Keratinocyte (primary cell): ENCODE results near the gene TMOD4. TPM values are rescaled to one million over a fixed set of nuclear protein-coding genes. Genes with fewer than 3 reads are reported as not detected.

Experiments used
- DNase-seq: peaks from one replicate; pipeline ENCODE4 v3.0.0-alpha.2; 2011; ENCODE audit warnings: low read depth, missing footprints, low spot score
- FAIRE-seq: peaks from 2 replicates; lab custom pipeline; 2011; peaks lifted over from hg19 to GRCh38; lab: Jason Lieb, UNC
- H2AFZ ChIP-seq: 2 replicates; pipeline ENCODE4 v1.6.0; 2012; ENCODE audit warnings: low read length, control low read depth, inconsistent platforms; ENCODE audit not compliant: control insufficient read depth
- H3K27ac ChIP-seq: 2 replicates; pipeline ENCODE4 v1.5.1; 2011; ENCODE audit warnings: low read length; ENCODE audit not compliant: control insufficient read depth, insufficient read depth
- H3K27me3 ChIP-seq: 3 replicates; pipeline ENCODE4 v1.6.0; 2011; ENCODE audit warnings: low read length; ENCODE audit not compliant: control insufficient read depth, insufficient read depth; ENCODE audit errors: extremely low read depth
- H3K36me3 ChIP-seq, 2 experiments: 2 replicates in 1 of 2; 3 replicates in 1 of 2; pipeline ENCODE4 v1.5.1; 2011; ENCODE audit warnings: low read length in 2 of 2, mild to moderate bottlenecking in 1 of 2; ENCODE audit not compliant: control insufficient read depth in 2 of 2, insufficient read depth in 2 of 2; ENCODE audit errors: extremely low read depth in 1 of 2
- H3K4me1 ChIP-seq: 3 replicates; pipeline ENCODE4 v1.5.1; 2011; ENCODE audit warnings: low read length; ENCODE audit not compliant: control insufficient read depth, insufficient read depth; ENCODE audit errors: extremely low read depth
- H3K4me2 ChIP-seq: 3 replicates; pipeline ENCODE4 v1.6.0; 2011; ENCODE audit warnings: low read depth, low read length; ENCODE audit not compliant: control insufficient read depth, insufficient read depth; ENCODE audit errors: extremely low read depth
- H3K4me3 ChIP-seq, 3 experiments: fragments of 200-600 bp in 1 of 3; sonication (generic) in 1 of 3; 2 replicates in 2 of 3; 3 replicates in 1 of 3; pipeline ENCODE4 v1.5.1; 2011 to 2016; ENCODE audit warnings: low read length in 3 of 3, mild to moderate bottlenecking in 3 of 3, control low read depth in 2 of 3, inconsistent platforms in 1 of 3, low read depth in 1 of 3, mixed read lengths in 1 of 3, mixed run types in 1 of 3, moderate library complexity in 1 of 3; ENCODE audit not compliant: control insufficient read depth in 2 of 3, insufficient read depth in 2 of 3; ENCODE audit errors: extremely low read depth in 1 of 3
- H3K79me2 ChIP-seq: 2 replicates; pipeline ENCODE4 v1.6.0; 2012; ENCODE audit warnings: low read length; ENCODE audit not compliant: control insufficient read depth, insufficient read depth
- H3K9ac ChIP-seq: 3 replicates; pipeline ENCODE4 v1.6.0; 2011; ENCODE audit warnings: low read length; ENCODE audit not compliant: control insufficient read depth, insufficient read depth; ENCODE audit errors: extremely low read depth
- H3K9me1 ChIP-seq: 3 replicates; pipeline ENCODE4 v1.6.0; 2011; ENCODE audit warnings: low read length; ENCODE audit not compliant: control insufficient read depth, insufficient read depth; ENCODE audit errors: extremely low read depth
- H3K9me3 ChIP-seq: 2 replicates; pipeline ENCODE4 v1.5.1; 2012; ENCODE audit warnings: low read depth, low read length; ENCODE audit not compliant: control insufficient read depth
- H4K20me1 ChIP-seq: 3 replicates; pipeline ENCODE4 v1.6.0; 2011; ENCODE audit warnings: low read length; ENCODE audit not compliant: control insufficient read depth, insufficient read depth; ENCODE audit errors: extremely low read depth
- EZH2 ChIP-seq: IDR thresholded peaks from one replicate; pipeline ENCODE4 v1.6.1; 2012; ENCODE audit warnings: inconsistent platforms, mild to moderate bottlenecking, low read length, moderate library complexity
- dilution Hi-C: fragments of 300-500 bp; cut with MboI; formaldehyde crosslinking; loops from one replicate; pipeline ENCODE4 v1.7.0; 2020; ENCODE audit warnings: low sequenced_read_pairs; ENCODE audit not compliant: extremely low pct_ligation_motif_present
- polyA plus RNA-seq, 5 experiments: library from polyadenylated mRNA; depleted of rRNA in 3 of 5; stranded (reverse) in 3 of 5; stranded (forward) in 1 of 5; unstranded in 1 of 5; fragments of >200 nt; gene quantifications; 1 replicate in 1 of 5; 2 replicates in 3 of 5; 3 replicates in 1 of 5; pipeline versions ENCODE4 v1.2.1 to v1.2.3, GENCODE V29; 2011 to 2012; ENCODE audit warnings: missing spikeins in 2 of 5, low read depth in 1 of 5, low replicate concordance in 1 of 5
- TF ChIP-seq, protein P1 (sequence below), 3 experiments: IDR thresholded peaks in 1 of 3; conservative IDR thresholded peaks in 1 of 3; optimal IDR thresholded peaks in 1 of 3; 2 replicates in 2 of 3; 3 replicates in 1 of 3; pipeline versions ENCODE3 to v1.5.1; 2011; ENCODE audit warnings: low read length in 3 of 3, mild to moderate bottlenecking in 3 of 3, moderate library complexity in 2 of 3, control low read depth in 1 of 3, inconsistent platforms in 1 of 3; ENCODE audit not compliant: insufficient read depth in 2 of 3; ENCODE audit errors: extremely low read depth in 1 of 3

The TMOD4 gene
- polyA plus RNA-seq, 1 donor (not counting 4 experiments of a cell fraction or from before 2014, with no cell fraction given) = 0.34 TPM

DNA sequence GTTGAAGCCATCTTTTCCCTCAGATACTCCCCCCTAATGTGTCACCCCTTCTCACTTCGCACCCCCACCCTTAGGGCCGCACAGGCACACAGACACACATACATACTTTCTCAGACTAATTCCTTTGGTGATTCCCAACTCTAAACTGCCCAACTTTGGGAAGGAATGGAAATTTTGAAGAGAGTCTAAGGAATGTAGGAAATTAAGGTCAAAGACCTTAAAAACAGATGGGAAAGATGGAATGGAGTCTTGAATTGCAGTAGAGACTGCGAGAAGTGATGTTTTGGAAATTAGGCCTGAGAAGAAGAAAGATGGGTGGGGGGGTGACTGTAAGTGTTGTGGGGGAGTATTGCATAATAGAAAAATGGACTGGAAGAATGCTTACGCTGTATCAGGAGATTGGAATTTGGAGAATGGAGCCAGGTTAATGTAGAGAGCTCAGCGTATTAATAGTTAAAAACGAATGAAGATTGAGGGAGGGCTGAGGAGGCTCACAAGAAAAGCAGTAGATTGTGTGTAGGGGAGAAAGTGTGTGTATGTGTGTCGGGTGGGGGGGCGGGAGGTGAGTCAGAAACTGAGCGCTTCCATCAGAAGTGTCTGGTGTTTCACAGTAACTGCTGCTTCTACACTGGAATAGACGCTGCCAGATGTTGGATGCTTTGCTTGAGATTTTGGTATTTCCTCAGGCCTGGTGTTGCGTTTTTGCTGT lies 24.2 kb upstream of the TMOD4 start:
- Histone ChIP-seq H3K9me1 (peaks cover 3% of the 10 kb centered on the region), H3K9me3 (no peaks in the 10 kb centered on the region), H3K79me2 (peaks cover 61% of the 10 kb centered on the region), H3K4me1 (peaks cover 31% of the 10 kb centered on the region), H3K36me3 (peaks cover 5 to 15% of the 10 kb centered on the region in 2 experiments), H3K27me3 (no peaks in the 10 kb centered on the region), H3K27ac (peak overlapping the region; percentile 95), H3K4me2 (peak overlapping the region; percentile 94), H4K20me1 (peaks cover 11% of the 10 kb centered on the region), H3K4me3 (peak overlapping the region; percentile 95 to 100 (median 99)), H2AFZ (no peak overlapping the region), H3K9ac (peak overlapping the region; percentile 97)
- dilution Hi-C loops = no loop called here
- FAIRE-seq = no peak
- TF ChIP-seq, protein P1, sequence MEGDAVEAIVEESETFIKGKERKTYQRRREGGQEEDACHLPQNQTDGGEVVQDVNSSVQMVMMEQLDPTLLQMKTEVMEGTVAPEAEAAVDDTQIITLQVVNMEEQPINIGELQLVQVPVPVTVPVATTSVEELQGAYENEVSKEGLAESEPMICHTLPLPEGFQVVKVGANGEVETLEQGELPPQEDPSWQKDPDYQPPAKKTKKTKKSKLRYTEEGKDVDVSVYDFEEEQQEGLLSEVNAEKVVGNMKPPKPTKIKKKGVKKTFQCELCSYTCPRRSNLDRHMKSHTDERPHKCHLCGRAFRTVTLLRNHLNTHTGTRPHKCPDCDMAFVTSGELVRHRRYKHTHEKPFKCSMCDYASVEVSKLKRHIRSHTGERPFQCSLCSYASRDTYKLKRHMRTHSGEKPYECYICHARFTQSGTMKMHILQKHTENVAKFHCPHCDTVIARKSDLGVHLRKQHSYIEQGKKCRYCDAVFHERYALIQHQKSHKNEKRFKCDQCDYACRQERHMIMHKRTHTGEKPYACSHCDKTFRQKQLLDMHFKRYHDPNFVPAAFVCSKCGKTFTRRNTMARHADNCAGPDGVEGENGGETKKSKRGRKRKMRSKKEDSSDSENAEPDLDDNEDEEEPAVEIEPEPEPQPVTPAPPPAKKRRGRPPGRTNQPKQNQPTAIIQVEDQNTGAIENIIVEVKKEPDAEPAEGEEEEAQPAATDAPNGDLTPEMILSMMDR (optimal IDR thresholded peaks at IDR 0.05 in 1 of 3, IDR thresholded peaks at IDR 0.05 in 1 of 3, conservative IDR thresholded peaks at IDR 0.05 in 1 of 3; ENCODE audit: extremely low read depth in 1 of 3, insufficient read depth in 2 of 3, low read length in 3 of 3) = no peak
- TF ChIP-seq EZH2 = no peak
- DNase-seq = no peak

DNA sequence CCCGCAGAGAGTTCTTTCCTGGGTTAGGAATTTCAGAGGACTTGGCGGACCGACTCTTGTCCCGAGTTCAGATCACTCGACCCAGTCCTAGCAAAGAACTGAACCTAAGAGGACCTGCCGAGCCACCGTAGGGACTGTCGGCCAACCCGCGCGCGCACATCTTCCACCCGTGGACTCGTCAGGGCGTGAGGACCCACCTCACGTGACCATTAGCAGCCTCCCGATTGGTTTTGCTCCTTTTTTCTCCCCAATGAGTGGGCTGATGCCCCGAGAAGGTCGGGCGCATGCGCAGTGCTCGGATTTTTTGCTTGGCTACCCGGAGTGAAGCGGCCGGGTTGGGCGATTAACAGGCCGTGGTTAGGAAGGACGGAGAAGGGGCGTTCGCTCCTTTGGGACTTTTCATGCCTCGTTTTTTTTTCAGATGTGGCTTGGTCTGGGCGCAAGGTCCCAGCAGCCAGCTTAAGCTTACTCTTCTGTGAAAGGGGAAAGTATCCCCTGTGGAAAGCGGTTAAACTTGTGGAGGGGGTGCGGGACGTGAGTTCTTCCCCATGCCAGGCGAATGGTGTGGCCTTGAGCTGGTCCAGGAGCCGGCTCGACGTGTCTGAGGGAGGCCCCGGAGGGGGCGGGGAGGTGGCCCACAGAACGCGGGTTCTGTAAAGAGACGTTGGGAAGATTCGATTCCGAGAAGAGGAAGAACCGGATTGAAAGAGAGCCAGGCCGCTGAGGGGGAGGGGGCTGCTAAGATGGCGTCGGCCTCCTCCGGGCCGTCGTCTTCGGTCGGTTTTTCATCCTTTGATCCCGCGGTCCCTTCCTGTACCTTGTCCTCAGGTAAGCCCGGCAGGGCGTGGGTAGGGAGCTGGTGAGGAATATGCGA lies 22.7 kb upstream of the TMOD4 start, which contains the start of gene PIP5K1A:
Gene PIP5K1A, plus strand, starts transcription at position 299 of the 874 bp plus-strand sequence. Its CDS starts 445 bp downstream, at position 744.
- dilution Hi-C loops = no loop called here
- Histone ChIP-seq H4K20me1 (peaks cover 11% of the 10 kb centered on the region), H2AFZ (peak within 1 kb of the TSS; percentile 68), H3K9me3 (no peaks in the 10 kb centered on the region), H3K27me3 (no peaks in the 10 kb centered on the region), H3K4me3 (peak within 1 kb of the TSS; percentile 95 to 100 (median 99)), H3K9ac (peak within 1 kb of the TSS; percentile 97), H3K9me1 (peaks cover 3% of the 10 kb centered on the region), H3K4me2 (peak within 1 kb of the TSS; percentile 94), H3K36me3 (peaks cover 5 to 11% of the 10 kb centered on the region in 2 experiments), H3K79me2 (peaks cover 46% of the 10 kb centered on the region), H3K4me1 (peaks cover 40% of the 10 kb centered on the region), H3K27ac (peak within 1 kb of the TSS; percentile 95)
- FAIRE-seq = peak; percentile 53
- DNase-seq = peak; percentile 93
- no peak for TF ChIP-seq EZH2
- TF ChIP-seq, protein P1 (optimal IDR thresholded peaks at IDR 0.05 in 1 of 3, IDR thresholded peaks at IDR 0.05 in 1 of 3, conservative IDR thresholded peaks at IDR 0.05 in 1 of 3; ENCODE audit: extremely low read depth in 1 of 3, insufficient read depth in 2 of 3, low read length in 3 of 3) = no peak
